ENCODE results near the gene XPO4. TPM values are rescaled to one million over a fixed set of nuclear protein-coding genes. Genes with fewer than 3 reads are reported as not detected.

The XPO4 gene
- total RNA-seq, 1 donor: 25.8 TPM

- H3K4me3 ChIP-seq (ENCODE audit: low read depth, low read length): no peak overlapping the region
- peak; percentile 42 for DNase-seq (ENCODE audit: low read depth)
- no peak for TF ChIP-seq CTCF (IDR thresholded peaks at IDR 0.05; ENCODE audit: insufficient read depth, low read length)
Observed at GRCh38 chr13:20847296-20847695, 55.2 kb downstream of the XPO4 start.

GRCh38 chr13:20843166-20843565, 59.4 kb downstream of the XPO4 start:
- TF ChIP-seq CTCF (IDR thresholded peaks at IDR 0.05; ENCODE audit: insufficient read depth, low read length): no peak
- DNase-seq (ENCODE audit: low read depth): peak; percentile 93

GRCh38 chr13:20840568-20840967, 62.0 kb downstream of the XPO4 start:
- H3K4me3 ChIP-seq (ENCODE audit: low read depth, low read length): no peak overlapping the region
- DNase-seq (ENCODE audit: low read depth): peak; percentile 66
- TF ChIP-seq CTCF (IDR thresholded peaks at IDR 0.05; ENCODE audit: insufficient read depth, low read length): no peak

More at GRCh38 chr13:20843166-20843565, 59.4 kb downstream of the XPO4 start:
- no peak overlapping the region for H3K4me3 ChIP-seq (ENCODE audit: low read depth, low read length)

GRCh38 chr13:20833900-20834679, 68.5 kb downstream of the XPO4 start:
- no peak for DNase-seq (ENCODE audit: low read depth)
- H3K4me3 ChIP-seq (ENCODE audit: low read depth, low read length): no peak overlapping the region
- TF ChIP-seq CTCF (IDR thresholded peaks at IDR 0.05; ENCODE audit: insufficient read depth, low read length): no peak

- no peak for TF ChIP-seq CTCF (IDR thresholded peaks at IDR 0.05; ENCODE audit: insufficient read depth, low read length)
- H3K4me3 ChIP-seq (ENCODE audit: low read depth, low read length): no peak overlapping the region
Observed at GRCh38 chr13:20832861-20833260, 69.7 kb downstream of the XPO4 start.

GRCh38 chr13:20831933-20832332, 70.6 kb downstream of the XPO4 start:
- TF ChIP-seq CTCF (IDR thresholded peaks at IDR 0.05; ENCODE audit: insufficient read depth, low read length): no peak
- no peak overlapping the region for H3K4me3 ChIP-seq (ENCODE audit: low read depth, low read length)
- DNase-seq (ENCODE audit: low read depth): no peak

More at GRCh38 chr13:20832861-20833260, 69.7 kb downstream of the XPO4 start:
- DNase-seq (ENCODE audit: low read depth): no peak
